H1 (cell line): ENCODE results near the gene MFAP5. TPM values are rescaled to one million over a fixed set of nuclear protein-coding genes. Genes with fewer than 3 reads are reported as not detected.

Experiments
- CTCF ChIA-PET: fragments of 300-600 bp; sonication (Branson Sonifier 250); formaldehyde crosslinking; loops from one replicate; lab custom pipeline; 2021; ENCODE audit not compliant: partially characterized antibody; lab: Charles Lee
- POLR2A ChIA-PET: fragments of 300-600 bp; sonication (Branson Sonifier 250); formaldehyde crosslinking; loops from one replicate; lab custom pipeline; 2021; ENCODE audit warnings: inconsistent platforms; ENCODE audit not compliant: partially characterized antibody; lab: Charles Lee
- DNase-seq, 2 experiments: peaks; one replicate each; pipeline versions ENCODE4 v3.0.0 to v3.0.0-alpha.2; 2010 to 2022; ENCODE audit warnings: low spot score in 2 of 2, low read depth in 1 of 2, mixed read lengths in 1 of 2
- FAIRE-seq: peaks from 2 replicates; lab custom pipeline; 2011; peaks lifted over from hg19 to GRCh38; lab: Jason Lieb, UNC
- H2AFZ ChIP-seq: 2 replicates; pipeline ENCODE4 v1.8.1; 2012; ENCODE audit warnings: low read length, inconsistent platforms
- H2AK5ac ChIP-seq: 2 replicates; pipeline ENCODE4 v1.6.1; 2013; ENCODE audit warnings: low read depth, low read length
- H2BK120ac ChIP-seq: replicated peaks from 2 replicates; pipeline ENCODE3; 2013; ENCODE audit warnings: low read depth, low read length, inconsistent platforms
- H2BK12ac ChIP-seq: 2 replicates; pipeline ENCODE4 v1.6.1; 2013; ENCODE audit warnings: low read depth, low read length
- H2BK15ac ChIP-seq: 2 replicates; pipeline ENCODE4 v1.6.1; 2013; ENCODE audit warnings: low read length
- H2BK20ac ChIP-seq: 2 replicates; pipeline ENCODE4 v1.6.1; 2013; ENCODE audit warnings: low read length
- H2BK5ac ChIP-seq: 2 replicates; pipeline ENCODE4 v1.6.1; 2013; ENCODE audit warnings: low read depth, low read length
- H3K14ac ChIP-seq: 2 replicates; pipeline ENCODE4 v1.6.1; 2013; ENCODE audit warnings: inconsistent platforms; ENCODE audit not compliant: insufficient read length
- H3K18ac ChIP-seq: 2 replicates; pipeline ENCODE4 v1.6.1; 2013; ENCODE audit warnings: low read length; ENCODE audit errors: extremely low read depth
- H3K23ac ChIP-seq: 2 replicates; pipeline ENCODE4 v1.6.1; 2013; ENCODE audit warnings: inconsistent platforms; ENCODE audit not compliant: insufficient read length
- H3K23me2 ChIP-seq: 2 replicates; pipeline ENCODE4 v1.6.1; 2013; ENCODE audit warnings: low read depth, low read length
- H3K27ac ChIP-seq: 2 replicates; pipeline ENCODE4 v1.6.1; 2011; ENCODE audit warnings: low read depth, low read length, inconsistent platforms
- H3K27me3 ChIP-seq, 4 experiments: replicated peaks in 1 of 4; 1 replicate in 1 of 4; 2 replicates in 3 of 4; pipeline versions ENCODE4 v1.6.1 to v1.8.1; 2011 to 2013; ENCODE audit warnings: low read length in 3 of 4, mild to moderate bottlenecking in 3 of 4, inconsistent platforms in 2 of 4, mixed read lengths in 2 of 4, moderate library complexity in 1 of 4; ENCODE audit not compliant: control insufficient read depth in 3 of 4, insufficient read depth in 3 of 4; ENCODE audit errors: extremely low read depth in 1 of 4
- H3K36me3 ChIP-seq, 4 experiments: 2 replicates each; pipeline versions ENCODE4 v1.6.1 to v1.8.1; 2011 to 2013; ENCODE audit warnings: mild to moderate bottlenecking in 4 of 4, low read length in 3 of 4, moderate library complexity in 2 of 4, control low read depth in 1 of 4, inconsistent platforms in 1 of 4; ENCODE audit not compliant: insufficient read depth in 4 of 4, control insufficient read depth in 2 of 4
- H3K4ac ChIP-seq: replicated peaks from 2 replicates; pipeline ENCODE3; 2013; ENCODE audit warnings: low read length, low read depth, mixed read lengths, inconsistent platforms; ENCODE audit not compliant: insufficient read length
- H3K4me1 ChIP-seq, 4 experiments: replicated peaks in 1 of 4; 1 replicate in 1 of 4; 2 replicates in 3 of 4; pipeline versions ENCODE4 v1.6.1 to v1.8.1; 2011 to 2013; ENCODE audit warnings: low read length in 3 of 4, inconsistent platforms in 2 of 4, mixed read lengths in 1 of 4; ENCODE audit not compliant: insufficient read depth in 4 of 4, control insufficient read depth in 3 of 4
- H3K4me2 ChIP-seq, 2 experiments: 2 replicates each; pipeline versions ENCODE4 v1.6.1 to v1.8.1; 2011 to 2013; ENCODE audit warnings: low read depth in 2 of 2, low read length in 2 of 2, control low read depth in 1 of 2, inconsistent platforms in 1 of 2, mild to moderate bottlenecking in 1 of 2; ENCODE audit not compliant: insufficient read depth in 1 of 2
- H3K4me3 ChIP-seq, 4 experiments: fragments of 200-600, 300-600 bp in 1 of 4; sonication (generic), shearing (Covaris generic), sonication (Bioruptor Twin) in 1 of 4; 2 replicates each; pipeline versions ENCODE4 v1.5.1 to v1.8.1; 2011 to 2016; ENCODE audit warnings: low read length in 4 of 4, low read depth in 3 of 4, control low read depth in 2 of 4, inconsistent platforms in 2 of 4, mild to moderate bottlenecking in 2 of 4, mixed read lengths in 1 of 4, moderate library complexity in 1 of 4; ENCODE audit not compliant: insufficient read depth in 2 of 4; ENCODE audit errors: extremely low read depth in 1 of 4
- H3K56ac ChIP-seq: replicated peaks from 2 replicates; pipeline ENCODE3; 2013; ENCODE audit warnings: low read depth, mild to moderate bottlenecking, mixed read lengths, low read length, inconsistent platforms; ENCODE audit not compliant: insufficient read length
- H3K79me1 ChIP-seq: 2 replicates; pipeline ENCODE4 v1.6.1; 2013; ENCODE audit warnings: low read depth, low read length, control low read depth
- H3K79me2 ChIP-seq, 2 experiments: 2 replicates each; pipeline versions ENCODE4 v1.6.1 to v1.8.1; 2012 to 2013; ENCODE audit warnings: low read length in 2 of 2, mild to moderate bottlenecking in 2 of 2, inconsistent platforms in 1 of 2; ENCODE audit not compliant: insufficient read depth in 2 of 2, control insufficient read depth in 1 of 2
- H3K9ac ChIP-seq, 4 experiments: replicated peaks in 1 of 4; 1 replicate in 1 of 4; 2 replicates in 3 of 4; pipeline versions ENCODE4 v1.6.1 to v1.8.1; 2011 to 2013; ENCODE audit warnings: low read depth in 3 of 4, low read length in 3 of 4, control low read depth in 2 of 4, mild to moderate bottlenecking in 2 of 4, moderate library complexity in 2 of 4, inconsistent platforms in 1 of 4; ENCODE audit errors: extremely low read depth in 1 of 4
- H3K9me3 ChIP-seq, 2 experiments: 2 replicates each; pipeline versions ENCODE4 v1.6.1 to v1.8.1; 2012 to 2013; ENCODE audit warnings: mild to moderate bottlenecking in 2 of 2, moderate library complexity in 2 of 2, control low read depth in 1 of 2, inconsistent platforms in 1 of 2, low read depth in 1 of 2, low read length in 1 of 2, mixed read lengths in 1 of 2; ENCODE audit not compliant: insufficient read depth in 2 of 2
- H4K20me1 ChIP-seq, 2 experiments: replicated peaks in 1 of 2; 2 replicates each; pipeline versions ENCODE3 to v1.8.1; 2011 to 2013; ENCODE audit warnings: inconsistent platforms in 2 of 2, low read length in 2 of 2, mild to moderate bottlenecking in 1 of 2; ENCODE audit not compliant: insufficient read depth in 2 of 2, control insufficient read depth in 1 of 2
- H4K5ac ChIP-seq: 2 replicates; pipeline ENCODE4 v1.6.1; 2013; ENCODE audit warnings: low read length, low read depth, mixed read lengths, inconsistent platforms; ENCODE audit not compliant: insufficient read length
- H4K8ac ChIP-seq: 2 replicates; pipeline ENCODE4 v1.8.0; 2013; ENCODE audit warnings: mild to moderate bottlenecking, moderate library complexity, low read length, inconsistent platforms; ENCODE audit not compliant: insufficient read depth; ENCODE audit errors: extremely low read depth
- H4K91ac ChIP-seq: replicated peaks from 2 replicates; pipeline ENCODE3; 2013; ENCODE audit warnings: low read length, mixed read lengths, inconsistent platforms; ENCODE audit not compliant: insufficient read length
- ASH2L ChIP-seq: fragments of 200-600, 300-600 bp; sonication (generic); IDR thresholded peaks from one replicate; pipeline ENCODE4 v1.7.1; 2017; ENCODE audit warnings: low read length
- EP300 ChIP-seq, 2 experiments: IDR thresholded peaks; 1 replicate in 1 of 2; 2 replicates in 1 of 2; pipeline ENCODE4 v1.6.1; 2011 to 2012; ENCODE audit warnings: low read depth in 2 of 2, low read length in 2 of 2, mild to moderate bottlenecking in 2 of 2, borderline replicate concordance in 1 of 2, inconsistent platforms in 1 of 2, moderate library complexity in 1 of 2
- PHF8 ChIP-seq: fragments of 200-600 bp; sonication (generic); conservative IDR thresholded peaks from 2 replicates; pipeline ENCODE4 v1.7.1; 2012; ENCODE audit warnings: low read depth, mild to moderate bottlenecking, inconsistent platforms, low read length, moderate library complexity
- POLR2A ChIP-seq, 2 experiments: IDR thresholded peaks; 1 replicate in 1 of 2; 2 replicates in 1 of 2; pipeline ENCODE4 v1.6.1; 2011; ENCODE audit warnings: low read depth in 2 of 2, low read length in 2 of 2, mild to moderate bottlenecking in 2 of 2; ENCODE audit errors: control extremely low read depth in 1 of 2
- RNF2 ChIP-seq: fragments of 200-900, 300-1000 bp; sonication (generic); IDR thresholded peaks from 2 replicates; pipeline ENCODE4 v1.7.1; 2016; ENCODE audit warnings: borderline replicate concordance, low read depth, mild to moderate bottlenecking, antibody characterized with exemption, low read length; ENCODE audit not compliant: poor library complexity, severe bottlenecking; ENCODE audit errors: missing control alignments
- SAP30 ChIP-seq: fragments of 300-600 bp; sonication (generic); IDR thresholded peaks from 2 replicates; pipeline ENCODE4 v1.7.1; 2012; ENCODE audit warnings: low read length, moderate library complexity, mild to moderate bottlenecking, inconsistent platforms; ENCODE audit not compliant: insufficient read depth, insufficient replicate concordance
- TAF1 ChIP-seq: IDR thresholded peaks from 2 replicates; pipeline ENCODE4 v1.6.1; 2011; ENCODE audit warnings: mild to moderate bottlenecking, low read depth, low read length
- ZNF274 ChIP-seq: IDR thresholded peaks from 2 replicates; pipeline ENCODE4 v1.7.0; 2012; ENCODE audit warnings: low read length, borderline replicate concordance; ENCODE audit errors: extremely low read depth
- WGBS, 2 experiments: shearing (Covaris generic) in 1 of 2; methylation state at CpG; one replicate each; pipeline versions ENCODE4 v1.1.6 to v1.1.7; 2013 to 2015; ENCODE audit warnings: low lambda C conversion rate in 2 of 2, mixed read lengths in 2 of 2, inconsistent platforms in 1 of 2, low coverage in 1 of 2, missing lambda C conversion rate in 1 of 2; ENCODE audit not compliant: insufficient replicate concordance in 2 of 2, insufficient coverage in 1 of 2, insufficient read length in 1 of 2; ENCODE audit errors: extremely low coverage in 1 of 2, missing lambda C conversion rate in 1 of 2; 5-methylcytosine and 5-hydroxymethylcytosine counted together
- polyA plus RNA-seq, 7 experiments: library from polyadenylated mRNA; depleted of rRNA in 3 of 7; stranded (reverse) in 5 of 7; unstranded in 2 of 7; fragments of >200 nt in 5 of 7; fragments of 200-250 nt in 2 of 7; gene quantifications; 1 replicate in 5 of 7; 2 replicates in 1 of 7; 4 replicates in 1 of 7; pipeline versions ENCODE4 v1.2.1 to v1.2.3, GENCODE V29; 2011 to 2013; ENCODE audit warnings: missing spikeins in 2 of 7, mixed read lengths in 2 of 7
- total RNA-seq: library from RNA; stranded (reverse); fragmentation: NEBNext Ultra II Directional; extraction: Animal tissue kit (Norgen Biotek cat#: 25700); gene quantifications from 2 replicates; pipeline ENCODE4 v1.2.1, GENCODE V29; 2021
- TF ChIP-seq, protein P1 (sequence below): IDR thresholded peaks from 2 replicates; pipeline ENCODE4 v1.6.1; 2012; ENCODE audit warnings: low read length, inconsistent platforms

The MFAP5 gene
- total and polyA plus RNA-seq, 2 of the 8 experiments (the other 6 are each of a cell fraction or from before 2014, with no cell fraction given) = 0.60 to 0.86 TPM

DNA sequence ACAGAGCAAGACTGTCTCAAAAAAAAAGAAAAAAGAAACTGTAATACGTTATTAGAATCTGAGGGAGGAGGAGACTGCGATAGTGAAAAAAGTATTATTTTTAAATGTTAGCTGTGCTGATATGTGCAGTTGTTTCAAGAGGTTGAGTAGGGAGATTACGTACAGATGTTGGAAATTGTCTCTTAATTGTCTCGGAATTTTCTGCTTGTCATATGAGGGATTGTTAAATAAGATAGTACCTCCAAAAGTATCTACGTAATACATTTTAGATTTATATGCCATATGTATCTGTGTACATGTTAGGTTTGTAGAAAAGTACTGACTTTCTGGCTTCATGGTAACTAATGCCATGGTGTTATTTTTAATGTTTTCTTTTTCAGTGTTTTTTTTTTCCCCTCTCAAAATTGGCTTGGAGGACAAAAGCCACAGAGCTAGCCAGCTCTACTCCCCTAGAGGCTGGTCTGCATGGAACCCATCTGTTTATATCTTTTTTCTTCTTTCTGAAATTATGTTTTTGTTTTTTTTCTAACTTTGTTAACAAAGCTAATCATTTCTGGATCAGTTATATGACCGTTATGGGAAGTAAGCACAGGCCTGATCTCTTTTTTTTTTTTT is 38.5 kb upstream of the MFAP5 start:
- no peak overlapping the region for H2BK15ac ChIP-seq
- H4K8ac ChIP-seq = no peak overlapping the region
- TF ChIP-seq RNF2 = no peak
- TF ChIP-seq EP300 (IDR thresholded peaks at IDR 0.05; ENCODE audit: borderline replicate concordance in 1 of 2, low read depth in 2 of 2, low read length in 2 of 2) = no peak
- TF ChIP-seq ZNF274 = no peak
- TF ChIP-seq ASH2L = no peak
- no peak for TF ChIP-seq PHF8
- TF ChIP-seq, protein P1, sequence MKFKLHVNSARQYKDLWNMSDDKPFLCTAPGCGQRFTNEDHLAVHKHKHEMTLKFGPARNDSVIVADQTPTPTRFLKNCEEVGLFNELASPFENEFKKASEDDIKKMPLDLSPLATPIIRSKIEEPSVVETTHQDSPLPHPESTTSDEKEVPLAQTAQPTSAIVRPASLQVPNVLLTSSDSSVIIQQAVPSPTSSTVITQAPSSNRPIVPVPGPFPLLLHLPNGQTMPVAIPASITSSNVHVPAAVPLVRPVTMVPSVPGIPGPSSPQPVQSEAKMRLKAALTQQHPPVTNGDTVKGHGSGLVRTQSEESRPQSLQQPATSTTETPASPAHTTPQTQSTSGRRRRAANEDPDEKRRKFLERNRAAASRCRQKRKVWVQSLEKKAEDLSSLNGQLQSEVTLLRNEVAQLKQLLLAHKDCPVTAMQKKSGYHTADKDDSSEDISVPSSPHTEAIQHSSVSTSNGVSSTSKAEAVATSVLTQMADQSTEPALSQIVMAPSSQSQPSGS = no peak
- TF ChIP-seq TAF1 = no peak
- no peak for TF ChIP-seq POLR2A (IDR thresholded peaks at IDR 0.05; ENCODE audit: control extremely low read depth in 1 of 2, low read depth in 2 of 2, low read length in 2 of 2)
- no peak for TF ChIP-seq SAP30
- TF ChIP-seq, all 59 proteins: peak for 0
- Histone ChIP-seq H3K9ac (no peak overlapping the region), H3K9me3 (no peaks in the 10 kb centered on the region), H2BK12ac (no peak overlapping the region), H2BK120ac (no peak overlapping the region), H2AFZ (no peak overlapping the region), H4K5ac (no peak overlapping the region), H3K4ac (no peak overlapping the region), H3K79me1 (no peaks in the 10 kb centered on the region; the same call in 1 of the 2 replicates), H2AK5ac (no peak overlapping the region), H3K18ac (no peak overlapping the region), H3K23me2 (peaks cover 6% of the 10 kb centered on the region; the same call in 1 of the 2 replicates), H3K27me3 (no peaks in the 10 kb centered on the region), H4K91ac (no peak overlapping the region), H2BK5ac (no peak overlapping the region), H4K20me1 (peaks cover 3 to 10% of the 10 kb centered on the region in 2 experiments), H3K23ac (no peak overlapping the region), H3K4me1 (peaks cover 0 to 7% (median 3%) of the 10 kb centered on the region in 4 experiments; a peak in 3 of 7 replicates), H3K36me3 (peaks cover 0 to 10% (median 0%) of the 10 kb centered on the region in 4 experiments; a peak in 2 of 8 replicates), H3K14ac (no peak overlapping the region), H3K79me2 (peaks cover 25 to 75% of the 10 kb centered on the region in 2 experiments), H3K27ac (no peak overlapping the region), H3K4me3 (no peak overlapping the region), H2BK20ac (no peak overlapping the region), H3K4me2 (no peak overlapping the region; a peak in 1 of 4 replicates), H3K56ac (no peak overlapping the region)
- ChIA-PET CTCF (interaction anchor here (0.9 to 2.3 kb wide), 4 partner anchors 20 to 157 kb away, joined by 3 to 14 read pairs (median 3); no protein-coding TSS in a partner anchor), POLR2A (interaction anchor here (0.6 to 2.7 kb wide), 14 partner anchors 8 to 159 kb away, joined by 3 to 9 read pairs (median 4); no protein-coding TSS in a partner anchor)
- FAIRE-seq = no peak
- WGBS, 2 experiments = 91 to 100% methylated on average over 2 to 6 of the region's 6 CpGs
- no peak for DNase-seq
